SU-DHL-6 (cell line): ENCODE measurements around the gene FRRS1L.

Experiments used
- H2AFZ ChIP-seq: fragments of 200-600 bp; sonication (generic); 2 replicates; pipeline ENCODE4 v1.6.1; 2014; ENCODE audit warnings: low read depth, mild to moderate bottlenecking, moderate library complexity, mixed read lengths, antibody characterized with exemption, low read length; ENCODE audit not compliant: severe bottlenecking
- H3F3A ChIP-seq: fragments of 200-600 bp; shearing (Covaris generic); 2 replicates; pipeline ENCODE4 v1.6.0; 2016; ENCODE audit warnings: antibody characterized with exemption, mild to moderate bottlenecking; ENCODE audit not compliant: insufficient read depth
- H3K27ac ChIP-seq: fragments of 200-600 bp; sonication (generic); 2 replicates; pipeline ENCODE4 v1.5.1; 2016; ENCODE audit warnings: low read depth, mild to moderate bottlenecking, low read length, moderate library complexity, mixed read lengths
- H3K27me3 ChIP-seq: fragments of 200-600 bp; sonication (generic), shearing (Covaris generic); 2 replicates; pipeline ENCODE4 v1.6.0; 2014; ENCODE audit warnings: mild to moderate bottlenecking, low read length
- H3K36me3 ChIP-seq: fragments of 200-600 bp; sonication (generic); 2 replicates; pipeline ENCODE4 v1.6.1; 2014; ENCODE audit warnings: mild to moderate bottlenecking, low read length, mixed read lengths
- H3K4me2 ChIP-seq: fragments of 300-600, 200-600 bp; shearing (Covaris generic), sonication (generic); 2 replicates; pipeline ENCODE4 v1.6.0; 2014; ENCODE audit warnings: low read length, low read depth, mild to moderate bottlenecking; ENCODE audit not compliant: poor library complexity, severe bottlenecking
- H3K4me3 ChIP-seq: fragments of 200-600 bp; sonication (generic); 2 replicates; pipeline ENCODE4 v1.5.1; 2014; ENCODE audit warnings: antibody characterized with exemption, low read length, mild to moderate bottlenecking, mixed read lengths; ENCODE audit not compliant: insufficient read depth, poor library complexity, severe bottlenecking
- H3K79me2 ChIP-seq: fragments of 200-600 bp; sonication (generic); 2 replicates; pipeline ENCODE4 v1.6.1; 2014; ENCODE audit warnings: mild to moderate bottlenecking, low read length, moderate library complexity; ENCODE audit not compliant: insufficient read depth
- H3K9ac ChIP-seq: fragments of 200-600 bp; sonication (generic); 2 replicates; pipeline ENCODE4 v1.7.0; 2014; ENCODE audit warnings: mild to moderate bottlenecking, low read length
- H3K9me2 ChIP-seq: fragments of 200-600 bp; sonication (generic); replicated peaks from 2 replicates; pipeline ENCODE4 v1.6.1; 2014; ENCODE audit warnings: low read length; ENCODE audit not compliant: insufficient read depth
- H3K9me3 ChIP-seq: fragments of 200-600 bp; sonication (generic); 2 replicates; pipeline ENCODE4 v1.6.1; 2014; ENCODE audit warnings: low read length, mixed read lengths; ENCODE audit not compliant: insufficient read depth
- H4K20me1 ChIP-seq: fragments of 200-600 bp; sonication (generic); 2 replicates; pipeline ENCODE4 v1.6.1; 2014; ENCODE audit warnings: low read depth, mild to moderate bottlenecking, antibody characterized with exemption, low read length, moderate library complexity, mixed read lengths
- EZH2phosphoT487 ChIP-seq: fragments of 200-600 bp; sonication (generic), shearing (Covaris generic); conservative IDR thresholded peaks from 2 replicates; pipeline ENCODE4 v1.6.1; 2018; ENCODE audit warnings: mild to moderate bottlenecking, antibody characterized with exemption, low read length, moderate library complexity, mixed read lengths
- TF ChIP-seq, protein P1 (sequence below): fragments of 200-600 bp; sonication (generic); IDR thresholded peaks from one replicate; pipeline ENCODE4 v1.5.1; 2017; ENCODE audit warnings: antibody characterized with exemption, mild to moderate bottlenecking, low read length, moderate library complexity; ENCODE audit not compliant: insufficient read depth, poor library complexity, severe bottlenecking

The FRRS1L gene

DNA sequence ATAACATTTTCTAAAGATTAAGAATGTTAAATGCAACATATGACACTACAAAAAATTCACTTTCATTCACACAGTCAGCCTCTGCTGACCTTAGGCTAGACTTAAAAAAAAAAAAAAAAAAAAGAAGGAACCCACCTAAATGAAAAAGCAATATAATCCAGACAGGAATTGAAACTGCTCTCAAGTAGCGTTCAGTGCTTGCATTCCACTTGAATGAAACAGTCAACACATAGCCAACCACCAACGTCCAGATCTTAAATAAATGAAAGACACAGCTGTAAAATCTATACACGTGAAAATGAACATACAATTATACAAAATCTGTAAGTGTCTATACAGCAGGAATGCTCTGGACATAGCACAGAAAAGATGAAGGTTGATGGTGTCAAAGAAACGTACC lies 58.7 kb downstream of the FRRS1L start:
- H3K9me3 ChIP-seq: no peaks in the 10 kb centered on the region
- peaks cover 27% of the 10 kb centered on the region for H4K20me1 ChIP-seq
- peak overlapping the region; percentile 44 for H3K4me2 ChIP-seq
- H3K36me3 ChIP-seq: peaks cover 21% of the 10 kb centered on the region; the same call in 1 of the 2 replicates
- H3K27ac ChIP-seq: no peak overlapping the region; the same call in 1 of the 2 replicates
- H3F3A ChIP-seq: peaks cover 9% of the 10 kb centered on the region; the same call in 1 of the 2 replicates
- no peak overlapping the region for H3K9ac ChIP-seq
- no peak for TF ChIP-seq EZH2phosphoT487
- TF ChIP-seq, protein P1, sequence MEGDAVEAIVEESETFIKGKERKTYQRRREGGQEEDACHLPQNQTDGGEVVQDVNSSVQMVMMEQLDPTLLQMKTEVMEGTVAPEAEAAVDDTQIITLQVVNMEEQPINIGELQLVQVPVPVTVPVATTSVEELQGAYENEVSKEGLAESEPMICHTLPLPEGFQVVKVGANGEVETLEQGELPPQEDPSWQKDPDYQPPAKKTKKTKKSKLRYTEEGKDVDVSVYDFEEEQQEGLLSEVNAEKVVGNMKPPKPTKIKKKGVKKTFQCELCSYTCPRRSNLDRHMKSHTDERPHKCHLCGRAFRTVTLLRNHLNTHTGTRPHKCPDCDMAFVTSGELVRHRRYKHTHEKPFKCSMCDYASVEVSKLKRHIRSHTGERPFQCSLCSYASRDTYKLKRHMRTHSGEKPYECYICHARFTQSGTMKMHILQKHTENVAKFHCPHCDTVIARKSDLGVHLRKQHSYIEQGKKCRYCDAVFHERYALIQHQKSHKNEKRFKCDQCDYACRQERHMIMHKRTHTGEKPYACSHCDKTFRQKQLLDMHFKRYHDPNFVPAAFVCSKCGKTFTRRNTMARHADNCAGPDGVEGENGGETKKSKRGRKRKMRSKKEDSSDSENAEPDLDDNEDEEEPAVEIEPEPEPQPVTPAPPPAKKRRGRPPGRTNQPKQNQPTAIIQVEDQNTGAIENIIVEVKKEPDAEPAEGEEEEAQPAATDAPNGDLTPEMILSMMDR: no peak
- H2AFZ ChIP-seq: no peak overlapping the region
- H3K4me3 ChIP-seq: no peak overlapping the region
- no peaks in the 10 kb centered on the region for H3K9me2 ChIP-seq
- H3K79me2 ChIP-seq: peaks cover 97% of the 10 kb centered on the region
- H3K27me3 ChIP-seq: no peaks in the 10 kb centered on the region

DNA sequence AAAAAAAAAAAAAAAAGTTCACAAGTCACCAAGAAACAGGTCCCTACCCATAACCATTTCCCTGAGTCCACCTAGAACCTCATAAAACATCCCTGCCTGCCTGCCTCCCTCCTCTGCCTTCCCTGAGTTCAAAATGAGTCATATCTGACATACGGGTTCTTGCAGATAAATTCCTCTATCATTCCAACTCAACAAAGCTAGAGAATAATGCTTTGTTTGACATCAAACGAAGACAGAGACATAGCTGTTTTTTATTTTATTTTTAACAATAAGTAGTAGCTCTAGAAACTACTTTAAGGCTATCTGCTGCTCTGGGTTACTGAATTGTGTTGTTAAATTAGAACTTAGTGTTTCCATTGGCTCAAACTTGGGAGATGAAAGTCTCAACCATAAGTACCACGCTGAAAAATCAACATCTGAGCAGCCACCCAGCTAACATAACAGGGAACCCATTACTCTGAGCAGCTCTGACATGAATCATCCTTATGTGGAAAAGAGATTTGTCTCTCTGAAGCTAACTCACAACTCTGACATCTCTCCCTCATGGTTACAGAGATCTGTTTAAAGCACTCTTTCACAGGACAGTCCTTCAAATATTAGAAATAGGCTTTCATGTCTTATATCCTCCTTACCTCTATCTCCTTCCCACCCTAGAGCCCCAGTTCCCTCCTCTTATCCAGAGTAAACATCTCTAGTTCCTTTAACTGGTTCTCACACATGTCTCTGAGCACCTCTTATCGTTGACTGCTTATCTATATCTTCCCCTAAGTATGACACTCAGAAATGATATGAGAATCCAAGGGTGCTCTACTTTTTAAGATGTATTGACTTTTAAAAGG lies 59.4 kb downstream of the FRRS1L start:
- peaks cover 9% of the 10 kb centered on the region; the same call in 1 of the 2 replicates for H3F3A ChIP-seq
- H3K9ac ChIP-seq: no peak overlapping the region; the same call in 1 of the 2 replicates
- TF ChIP-seq, protein P1: no peak
- TF ChIP-seq EZH2phosphoT487: no peak

DNA sequence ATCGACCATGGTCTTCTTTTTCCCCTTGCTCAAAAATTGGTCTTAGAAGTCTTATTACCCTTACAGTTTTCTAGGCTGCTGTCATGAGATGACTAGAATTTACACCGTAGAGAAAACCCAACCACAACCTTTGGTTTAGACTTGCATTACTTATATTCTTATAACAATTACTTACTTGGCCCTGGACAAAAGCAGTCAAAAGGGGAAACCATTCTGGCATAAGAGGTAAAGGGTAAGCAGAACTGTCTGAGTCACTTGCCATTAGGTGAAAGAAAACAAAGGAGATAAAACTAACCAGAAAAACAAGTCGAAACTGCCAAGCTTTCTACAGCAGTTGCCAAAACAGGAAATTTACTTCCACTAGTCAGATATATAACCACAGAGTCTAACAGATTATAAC lies 65.2 kb downstream of the FRRS1L start:
- TF ChIP-seq, protein P1: no peak
- no peak for TF ChIP-seq EZH2phosphoT487
- no peak overlapping the region for H3K27ac ChIP-seq
- H3K79me2 ChIP-seq: peaks cover 95% of the 10 kb centered on the region
- H3F3A ChIP-seq: no peaks in the 10 kb centered on the region
- no peak overlapping the region for H3K9ac ChIP-seq
- H3K27me3 ChIP-seq: no peaks in the 10 kb centered on the region
- no peaks in the 10 kb centered on the region for H3K9me2 ChIP-seq
- H3K4me2 ChIP-seq: peak overlapping the region; percentile 5
- no peaks in the 10 kb centered on the region for H3K9me3 ChIP-seq
- no peak overlapping the region for H3K4me3 ChIP-seq
- H4K20me1 ChIP-seq: no peaks in the 10 kb centered on the region; the same call in 1 of the 2 replicates
- H3K36me3 ChIP-seq: peaks cover 24% of the 10 kb centered on the region; the same call in 1 of the 2 replicates
- no peak overlapping the region for H2AFZ ChIP-seq

More for the DNA sequence above, 59.4 kb downstream of the FRRS1L start:
- Histone ChIP-seq H3K36me3 (peaks cover 21% of the 10 kb centered on the region; the same call in 1 of the 2 replicates), H3K79me2 (peaks cover 97% of the 10 kb centered on the region), H3K9me3 (no peaks in the 10 kb centered on the region), H3K27me3 (no peaks in the 10 kb centered on the region), H4K20me1 (peaks cover 25% of the 10 kb centered on the region), H3K4me2 (peak overlapping the region; percentile 44), H3K4me3 (no peak overlapping the region), H3K9me2 (no peaks in the 10 kb centered on the region), H2AFZ (no peak overlapping the region), H3K27ac (no peak overlapping the region)
